ENCODE data around the gene BARX2.

The BARX2 gene

DNA sequence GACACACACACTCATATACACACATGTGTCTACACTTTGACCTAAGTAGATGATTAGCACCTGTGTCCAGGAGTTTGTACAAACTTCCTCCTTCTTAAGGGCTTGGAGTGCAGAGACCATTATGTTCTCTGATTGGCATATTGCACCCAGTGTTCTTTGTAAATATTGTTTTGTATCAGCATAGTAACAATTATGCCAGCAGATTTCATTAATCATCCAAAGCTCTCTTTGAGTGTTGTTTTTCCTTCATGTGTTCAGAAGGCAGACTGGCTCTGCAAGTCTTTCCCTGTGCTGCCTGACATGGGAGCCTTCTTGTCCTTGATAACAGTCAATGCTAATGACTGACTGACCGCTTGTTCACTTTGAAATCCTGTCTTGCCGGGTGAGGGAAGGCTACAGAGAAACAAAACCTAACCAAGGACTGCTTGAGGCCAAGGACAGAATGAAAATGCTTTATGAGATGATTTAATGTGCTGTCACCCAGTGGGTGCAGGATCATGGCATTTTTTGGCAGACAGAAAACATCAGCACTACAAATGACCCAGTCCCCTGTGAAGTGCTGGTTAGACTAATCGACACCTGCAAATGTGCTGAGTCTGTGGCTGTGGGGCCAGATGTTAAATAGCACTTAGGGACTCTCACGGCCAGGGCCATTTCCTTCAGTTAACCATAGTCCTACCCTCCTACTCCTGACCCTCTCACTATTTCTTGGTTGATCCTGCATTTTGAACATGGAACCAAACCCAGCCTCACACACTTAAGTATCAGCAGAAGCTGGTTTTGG lies 6.6 kb upstream of the BARX2 start:
- Histone ChIP-seq H3K36me3 (ENCODE audit: control insufficient read depth in 2 of 2, insufficient read depth in 1 of 2, low read length in 2 of 2) (no peaks in the 10 kb centered on the region), H3K4me1 (ENCODE audit: control insufficient read depth, insufficient read depth, low read length) (peaks cover 9% of the 10 kb centered on the region; the same call in 1 of the 2 replicates), H3K4me3 (ENCODE audit: low read depth, low read length) (no peak overlapping the region), H3K9me3 (ENCODE audit: control insufficient read depth, insufficient read depth, low read depth, low read length) (no peaks in the 10 kb centered on the region), H3K27ac (ENCODE audit: extremely low read depth, low read depth, low read length) (no peak overlapping the region)
- POLR2A ChIA-PET, result no interaction called here
- CTCF ChIA-PET, result interaction anchor here (0.7 kb wide), 2 partner anchors 329 to 632 kb away, joined by 3 read pairs; no protein-coding TSS in a partner anchor
- TF ChIP-seq ZNF211 (tag by site-specific recombination; IDR thresholded peaks at IDR 0.05; ENCODE audit: low read depth), result no peak
- TF ChIP-seq ZNF280D (tag by site-specific recombination; IDR thresholded peaks at IDR 0.05), result no peak

DNA sequence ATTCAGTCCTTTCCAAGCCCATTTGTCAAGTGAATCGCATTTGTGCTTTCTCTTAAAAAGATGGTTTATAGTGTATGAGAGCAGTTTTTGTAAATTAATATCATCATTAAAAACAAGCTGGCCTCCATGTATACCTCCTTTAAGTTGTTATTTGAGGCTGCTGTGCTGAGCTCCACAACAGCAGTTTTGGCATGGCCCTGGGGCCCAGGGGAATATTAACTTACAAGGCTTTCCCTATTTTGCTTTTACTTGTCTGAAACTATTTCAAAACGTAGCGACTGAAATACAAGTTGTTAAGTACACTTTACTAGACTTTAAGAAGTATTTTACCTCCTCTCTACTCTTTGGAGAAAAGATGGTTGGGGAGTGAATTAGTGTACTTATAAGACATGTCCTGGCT lies 4.9 kb upstream of the BARX2 start:
- H3K4me1 ChIP-seq (ENCODE audit: control insufficient read depth, insufficient read depth, low read length), result peaks cover 9% of the 10 kb centered on the region; the same call in 1 of the 2 replicates
- CTCF ChIA-PET, result interaction anchor here (0.6 to 1.4 kb wide), 3 partner anchors 326 to 560 kb away, joined by 3 read pairs; no protein-coding TSS in a partner anchor
- H3K27ac ChIP-seq (ENCODE audit: extremely low read depth, low read depth, low read length), result no peak overlapping the region
- TF ChIP-seq, protein P1, sequence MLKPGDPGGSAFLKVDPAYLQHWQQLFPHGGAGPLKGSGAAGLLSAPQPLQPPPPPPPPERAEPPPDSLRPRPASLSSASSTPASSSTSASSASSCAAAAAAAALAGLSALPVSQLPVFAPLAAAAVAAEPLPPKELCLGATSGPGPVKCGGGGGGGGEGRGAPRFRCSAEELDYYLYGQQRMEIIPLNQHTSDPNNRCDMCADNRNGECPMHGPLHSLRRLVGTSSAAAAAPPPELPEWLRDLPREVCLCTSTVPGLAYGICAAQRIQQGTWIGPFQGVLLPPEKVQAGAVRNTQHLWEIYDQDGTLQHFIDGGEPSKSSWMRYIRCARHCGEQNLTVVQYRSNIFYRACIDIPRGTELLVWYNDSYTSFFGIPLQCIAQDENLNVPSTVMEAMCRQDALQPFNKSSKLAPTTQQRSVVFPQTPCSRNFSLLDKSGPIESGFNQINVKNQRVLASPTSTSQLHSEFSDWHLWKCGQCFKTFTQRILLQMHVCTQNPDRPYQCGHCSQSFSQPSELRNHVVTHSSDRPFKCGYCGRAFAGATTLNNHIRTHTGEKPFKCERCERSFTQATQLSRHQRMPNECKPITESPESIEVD (tag by site-specific recombination; IDR thresholded peaks at IDR 0.05), result peak; percentile 56
- no peak for TF ChIP-seq ZNF513 (tag by site-specific recombination; IDR thresholded peaks at IDR 0.05)
- no peak overlapping the region for H3K4me3 ChIP-seq (ENCODE audit: low read depth, low read length)
- POLR2A ChIA-PET, result no interaction called here
- H3K36me3 ChIP-seq (ENCODE audit: control insufficient read depth in 2 of 2, insufficient read depth in 1 of 2, low read length in 2 of 2), result no peaks in the 10 kb centered on the region
- H3K9me3 ChIP-seq (ENCODE audit: control insufficient read depth, insufficient read depth, low read depth, low read length), result no peaks in the 10 kb centered on the region

DNA sequence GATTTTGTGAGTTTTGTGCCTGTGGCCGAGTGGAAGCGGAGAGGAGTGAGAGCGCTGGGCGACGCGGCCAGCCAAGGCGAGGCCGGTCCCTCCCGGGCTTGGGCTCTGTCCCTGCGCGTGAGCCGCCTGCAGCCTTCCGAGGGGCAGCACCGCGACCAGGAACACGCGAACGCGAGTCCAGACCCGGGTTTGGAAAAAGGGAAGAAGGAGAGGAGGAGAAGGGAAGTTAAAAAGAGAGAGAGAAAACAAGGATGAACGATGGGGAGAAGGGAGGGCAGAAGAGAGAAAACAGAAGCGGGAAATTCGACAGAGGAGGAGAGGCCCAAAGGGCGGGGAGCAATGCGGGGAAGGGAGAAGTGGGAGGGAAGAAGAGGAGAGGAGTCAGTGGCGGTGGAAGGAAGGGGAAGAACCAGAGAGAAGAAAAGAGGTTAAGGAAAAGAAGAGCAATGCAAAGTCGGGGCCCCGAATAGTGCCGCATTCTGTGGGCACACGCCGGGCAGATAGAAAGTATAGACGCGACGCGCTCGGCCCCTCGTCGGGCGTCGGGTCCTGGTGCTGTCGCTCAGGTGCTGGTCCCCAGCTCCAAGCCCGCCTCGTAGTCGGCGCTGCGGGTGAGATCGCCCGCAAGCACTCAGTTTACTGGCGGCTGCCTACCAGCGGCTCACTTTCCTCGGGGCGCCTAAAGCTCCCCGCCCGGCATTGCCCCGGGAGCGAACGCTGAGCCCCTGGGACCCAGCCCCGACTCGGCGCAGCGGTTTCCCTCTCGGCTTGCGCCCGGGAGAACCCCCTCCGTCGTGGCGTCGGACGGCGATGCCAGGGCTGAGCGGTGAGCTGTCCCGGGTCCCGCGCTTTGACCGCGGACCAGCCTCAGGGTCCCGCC lies 2.8 kb upstream of the BARX2 start:
- no peaks in the 10 kb centered on the region for H3K36me3 ChIP-seq (ENCODE audit: control insufficient read depth in 2 of 2, insufficient read depth in 1 of 2, low read length in 2 of 2)
- no peak for TF ChIP-seq ZNF157 (tag by site-specific recombination; IDR thresholded peaks at IDR 0.05)
- no peak for TF ChIP-seq ZIC2 (tag by site-specific recombination; IDR thresholded peaks at IDR 0.05)
- TF ChIP-seq ZNF791 (tag by site-specific recombination; IDR thresholded peaks at IDR 0.05), result no peak
- peak; percentile 61; the same call in 1 of the 2 replicates for TF ChIP-seq ZNF366 (tag by site-specific recombination; conservative IDR thresholded peaks at IDR 0.05)
- peaks cover 9% of the 10 kb centered on the region; the same call in 1 of the 2 replicates for H3K4me1 ChIP-seq (ENCODE audit: control insufficient read depth, insufficient read depth, low read length)
- H3K27ac ChIP-seq (ENCODE audit: extremely low read depth, low read depth, low read length), result no peak overlapping the region
- CTCF ChIA-PET, result interaction anchor here (0.7 to 4.0 kb wide), 3 partner anchors 9 to 376 kb away, joined by 3 to 36 read pairs (median 5); no protein-coding TSS in a partner anchor
- POLR2A ChIA-PET, result no interaction called here
- no peak overlapping the region for H3K4me3 ChIP-seq (ENCODE audit: low read depth, low read length)
- H3K9me3 ChIP-seq (ENCODE audit: control insufficient read depth, insufficient read depth, low read depth, low read length), result no peaks in the 10 kb centered on the region

Measured in HEK293 (cell line).